ENCODE measurements around the gene SETD9. TPM values are rescaled to one million over a fixed set of nuclear protein-coding genes. Genes with fewer than 3 reads are reported as not detected.
A peak's percentile ranks its signal among the peaks of the same experiment; 100 is the strongest.

Gene SETD9, protein sequence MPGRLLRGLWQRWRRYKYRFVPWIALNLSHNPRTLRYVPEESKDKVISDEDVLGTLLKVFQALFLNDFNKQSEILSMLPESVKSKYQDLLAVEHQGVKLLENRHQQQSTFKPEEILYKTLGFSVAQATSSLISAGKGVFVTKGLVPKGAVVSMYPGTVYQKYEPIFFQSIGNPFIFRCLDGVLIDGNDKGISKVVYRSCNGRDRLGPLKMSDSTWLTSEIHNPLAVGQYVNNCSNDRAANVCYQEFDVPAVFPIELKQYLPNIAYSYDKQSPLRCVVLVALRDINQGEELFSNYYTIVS
- total RNA-seq (2012; rRNA removed), result 16.5 and 16.8 TPM in 2 replicates

- H3K36me3 ChIP-seq (ENCODE audit: insufficient read depth, low read length), result no peaks in the 10 kb centered on the region
- H3K27me3 ChIP-seq (ENCODE audit: control insufficient read depth, insufficient read depth, low read length), result no peaks in the 10 kb centered on the region
- H3K9me3 ChIP-seq (replicated peaks; ENCODE audit: low read length), result no peaks in the 10 kb centered on the region
- peaks cover 12% of the 10 kb centered on the region for H3K4me1 ChIP-seq (ENCODE audit: control insufficient read depth, insufficient read depth, low read length)
- peak within 1 kb of the TSS; percentile 85 for H3K4me3 ChIP-seq (ENCODE audit: low read length)
- H3K9ac ChIP-seq (ENCODE audit: low read depth, low read length), result peak within 1 kb of the TSS; percentile 96
- H3K4me2 ChIP-seq (ENCODE audit: low read length), result peak within 1 kb of the TSS; percentile 90
These were observed at the start of gene SETD9 for GRCh38 chr5:56909294-56910209. Gene SETD9, plus strand, starts transcription at chr5:56909596. Its CDS starts 50 bp downstream, at chr5:56909646.

GRCh38 chr5:56861893-56862485, 47.4 kb upstream of the SETD9 start:
- H3K36me3 ChIP-seq (ENCODE audit: insufficient read depth, low read length), result peaks cover 6% of the 10 kb centered on the region
- no peaks in the 10 kb centered on the region for H3K27me3 ChIP-seq (ENCODE audit: control insufficient read depth, insufficient read depth, low read length)
- H3K4me2 ChIP-seq (ENCODE audit: low read length), result no peak overlapping the region
- no peaks in the 10 kb centered on the region for H3K4me1 ChIP-seq (ENCODE audit: control insufficient read depth, insufficient read depth, low read length)
- no peaks in the 10 kb centered on the region for H3K9me3 ChIP-seq (replicated peaks; ENCODE audit: low read length)
- H3K4me3 ChIP-seq (ENCODE audit: low read length), result no peak overlapping the region
- H3K9ac ChIP-seq (ENCODE audit: low read depth, low read length), result no peak overlapping the region

- Histone ChIP-seq H3K9me3 (replicated peaks; ENCODE audit: low read length) (no peaks in the 10 kb centered on the region), H3K27me3 (ENCODE audit: control insufficient read depth, insufficient read depth, low read length) (no peaks in the 10 kb centered on the region), H3K9ac (ENCODE audit: low read depth, low read length) (no peak overlapping the region), H3K4me1 (ENCODE audit: control insufficient read depth, insufficient read depth, low read length) (no peaks in the 10 kb centered on the region), H3K36me3 (ENCODE audit: insufficient read depth, low read length) (peaks cover 6% of the 10 kb centered on the region), H3K4me3 (ENCODE audit: low read length) (no peak overlapping the region), H3K4me2 (ENCODE audit: low read length) (no peak overlapping the region)
These were observed 46.5 kb upstream of the SETD9 start for GRCh38 chr5:56862909-56863308.

- H3K27me3 ChIP-seq (ENCODE audit: control insufficient read depth, insufficient read depth, low read length), result no peaks in the 10 kb centered on the region
- no peak overlapping the region for H3K4me3 ChIP-seq (ENCODE audit: low read length)
- H3K9ac ChIP-seq (ENCODE audit: low read depth, low read length), result no peak overlapping the region
- no peaks in the 10 kb centered on the region for H3K4me1 ChIP-seq (ENCODE audit: control insufficient read depth, insufficient read depth, low read length)
- peaks cover 6% of the 10 kb centered on the region for H3K36me3 ChIP-seq (ENCODE audit: insufficient read depth, low read length)
- no peak overlapping the region for H3K4me2 ChIP-seq (ENCODE audit: low read length)
- H3K9me3 ChIP-seq (replicated peaks; ENCODE audit: low read length), result no peaks in the 10 kb centered on the region
These were observed 37.6 kb upstream of the SETD9 start for GRCh38 chr5:56871777-56872176.

DNA sequence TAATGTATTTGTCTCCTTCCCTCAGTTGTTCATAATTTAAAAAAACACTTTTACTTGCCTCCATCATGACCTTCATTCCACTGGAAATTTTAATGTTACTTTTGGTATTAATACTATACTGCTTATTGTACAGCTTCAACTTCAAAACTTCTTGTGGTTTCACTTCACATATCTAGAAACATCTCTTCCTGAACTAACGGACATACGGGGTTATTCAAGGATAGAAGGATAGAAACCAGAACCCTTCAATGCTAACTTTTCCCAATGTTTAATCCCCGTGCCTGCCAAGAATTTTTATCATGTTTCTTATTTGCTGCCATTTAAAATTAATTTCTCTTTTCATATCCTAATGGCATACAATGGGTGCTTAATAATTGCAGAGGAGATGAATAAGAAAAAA, 36.3 kb upstream of the SETD9 start:
- Histone ChIP-seq H3K9ac (ENCODE audit: low read depth, low read length) (no peak overlapping the region), H3K4me2 (ENCODE audit: low read length) (no peak overlapping the region), H3K27me3 (ENCODE audit: control insufficient read depth, insufficient read depth, low read length) (no peaks in the 10 kb centered on the region), H3K9me3 (replicated peaks; ENCODE audit: low read length) (no peaks in the 10 kb centered on the region), H3K4me1 (ENCODE audit: control insufficient read depth, insufficient read depth, low read length) (no peaks in the 10 kb centered on the region), H3K36me3 (ENCODE audit: insufficient read depth, low read length) (peaks cover 6% of the 10 kb centered on the region), H3K4me3 (ENCODE audit: low read length) (no peak overlapping the region)

DNA sequence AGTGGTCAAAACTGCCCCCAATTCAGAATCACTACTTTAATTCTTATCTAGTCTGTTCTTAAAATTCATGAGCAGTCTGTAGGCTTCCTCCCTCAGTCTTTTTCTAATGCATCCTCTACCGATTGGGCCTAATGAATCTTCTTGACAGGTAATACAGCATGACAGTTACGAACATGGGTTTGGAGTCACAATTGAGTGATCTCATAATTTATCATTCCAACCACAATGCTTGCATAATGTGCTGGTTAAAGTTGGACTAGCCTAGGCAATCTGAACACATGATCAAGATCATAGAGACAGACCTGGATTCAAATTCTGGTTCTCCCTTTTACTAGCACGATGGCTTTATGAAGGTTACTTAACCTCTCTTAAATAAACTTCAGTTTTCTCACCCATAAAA, 33.1 kb upstream of the SETD9 start:
- Histone ChIP-seq H3K4me2 (ENCODE audit: low read length) (no peak overlapping the region), H3K4me3 (ENCODE audit: low read length) (no peak overlapping the region), H3K9ac (ENCODE audit: low read depth, low read length) (no peak overlapping the region), H3K9me3 (replicated peaks; ENCODE audit: low read length) (no peaks in the 10 kb centered on the region), H3K27me3 (ENCODE audit: control insufficient read depth, insufficient read depth, low read length) (no peaks in the 10 kb centered on the region), H3K4me1 (ENCODE audit: control insufficient read depth, insufficient read depth, low read length) (no peaks in the 10 kb centered on the region), H3K36me3 (ENCODE audit: insufficient read depth, low read length) (peaks cover 6% of the 10 kb centered on the region)

GRCh38 chr5:56881571-56881970, 27.8 kb upstream of the SETD9 start:
- Histone ChIP-seq H3K27me3 (ENCODE audit: control insufficient read depth, insufficient read depth, low read length) (no peaks in the 10 kb centered on the region), H3K4me1 (ENCODE audit: control insufficient read depth, insufficient read depth, low read length) (no peaks in the 10 kb centered on the region), H3K9me3 (replicated peaks; ENCODE audit: low read length) (no peaks in the 10 kb centered on the region), H3K4me3 (ENCODE audit: low read length) (no peak overlapping the region), H3K4me2 (ENCODE audit: low read length) (no peak overlapping the region), H3K36me3 (ENCODE audit: insufficient read depth, low read length) (peaks cover 20% of the 10 kb centered on the region), H3K9ac (ENCODE audit: low read depth, low read length) (no peak overlapping the region)

DNA sequence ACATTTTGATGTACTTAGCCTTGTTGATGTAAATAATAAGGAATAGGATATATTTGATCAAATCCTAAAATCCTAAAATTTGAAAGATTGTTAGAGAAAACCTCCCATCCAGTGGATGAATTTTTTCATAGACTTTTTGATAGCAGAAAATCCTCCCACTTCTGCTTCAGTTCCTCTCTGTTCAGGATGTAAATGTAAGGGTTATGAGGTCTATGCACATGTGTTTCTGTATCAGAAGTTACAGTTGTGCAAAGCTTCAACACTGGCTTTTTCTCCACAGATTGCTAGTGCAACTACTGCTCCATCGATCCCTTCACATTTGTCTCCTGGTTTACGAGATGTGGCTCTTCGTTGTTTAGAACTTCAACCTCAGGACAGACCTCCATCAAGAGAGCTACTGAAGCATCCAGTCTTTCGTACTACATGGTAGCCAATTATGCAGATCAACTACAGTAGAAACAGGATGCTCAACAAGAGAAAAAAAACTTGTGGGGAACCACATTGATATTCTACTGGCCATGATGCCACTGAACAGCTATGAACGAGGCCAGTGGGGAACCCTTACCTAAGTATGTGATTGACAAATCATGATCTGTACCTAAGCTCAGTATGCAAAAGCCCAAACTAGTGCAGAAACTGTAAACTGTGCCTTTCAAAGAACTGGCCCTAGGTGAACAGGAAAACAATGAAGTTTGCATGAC, 16.0 kb upstream of the SETD9 start:
- Histone ChIP-seq H3K4me2 (ENCODE audit: low read length) (no peak overlapping the region), H3K36me3 (ENCODE audit: insufficient read depth, low read length) (peaks cover 4% of the 10 kb centered on the region), H3K4me3 (ENCODE audit: low read length) (no peak overlapping the region), H3K9me3 (replicated peaks; ENCODE audit: low read length) (no peaks in the 10 kb centered on the region), H3K27me3 (ENCODE audit: control insufficient read depth, insufficient read depth, low read length) (no peaks in the 10 kb centered on the region), H3K9ac (ENCODE audit: low read depth, low read length) (no peak overlapping the region), H3K4me1 (ENCODE audit: control insufficient read depth, insufficient read depth, low read length) (no peaks in the 10 kb centered on the region)

- Histone ChIP-seq H3K4me1 (ENCODE audit: control insufficient read depth, insufficient read depth, low read length) (peaks cover 3% of the 10 kb centered on the region), H3K9me3 (replicated peaks; ENCODE audit: low read length) (no peaks in the 10 kb centered on the region), H3K9ac (ENCODE audit: low read depth, low read length) (no peak overlapping the region), H3K4me2 (ENCODE audit: low read length) (no peak overlapping the region), H3K4me3 (ENCODE audit: low read length) (no peak overlapping the region), H3K36me3 (ENCODE audit: insufficient read depth, low read length) (no peaks in the 10 kb centered on the region), H3K27me3 (ENCODE audit: control insufficient read depth, insufficient read depth, low read length) (no peaks in the 10 kb centered on the region)
These were observed 12.6 kb upstream of the SETD9 start for GRCh38 chr5:56896763-56897162.

GRCh38 chr5:56898213-56898612, 11.2 kb upstream of the SETD9 start:
- no peak overlapping the region for H3K4me2 ChIP-seq (ENCODE audit: low read length)
- H3K36me3 ChIP-seq (ENCODE audit: insufficient read depth, low read length), result no peaks in the 10 kb centered on the region
- H3K4me1 ChIP-seq (ENCODE audit: control insufficient read depth, insufficient read depth, low read length), result peaks cover 3% of the 10 kb centered on the region
- H3K9ac ChIP-seq (ENCODE audit: low read depth, low read length), result no peak overlapping the region
- H3K4me3 ChIP-seq (ENCODE audit: low read length), result no peak overlapping the region
- H3K9me3 ChIP-seq (replicated peaks; ENCODE audit: low read length), result no peaks in the 10 kb centered on the region
- H3K27me3 ChIP-seq (ENCODE audit: control insufficient read depth, insufficient read depth, low read length), result no peaks in the 10 kb centered on the region

GRCh38 chr5:56900395-56900794, 9.0 kb upstream of the SETD9 start:
- Histone ChIP-seq H3K4me1 (ENCODE audit: control insufficient read depth, insufficient read depth, low read length) (peaks cover 3% of the 10 kb centered on the region), H3K36me3 (ENCODE audit: insufficient read depth, low read length) (no peaks in the 10 kb centered on the region), H3K9ac (ENCODE audit: low read depth, low read length) (no peak overlapping the region), H3K4me2 (ENCODE audit: low read length) (peak overlapping the region; percentile 64), H3K27me3 (ENCODE audit: control insufficient read depth, insufficient read depth, low read length) (no peaks in the 10 kb centered on the region), H3K4me3 (ENCODE audit: low read length) (no peak overlapping the region), H3K9me3 (replicated peaks; ENCODE audit: low read length) (no peaks in the 10 kb centered on the region)

Data from skeletal muscle satellite cell (primary cell).